Measurements from ENCODE around the gene MTA1. TPM values are rescaled to one million over a fixed set of nuclear protein-coding genes. Genes with fewer than 3 reads are reported as not detected.

Gene MTA1
- total and polyA plus RNA-seq, 4 donors: 16.9 to 111 (median 78.4) TPM

- H3K36me3 ChIP-seq (ENCODE audit: control insufficient read depth in 1 of 2, insufficient read depth in 2 of 2, low read length in 1 of 2): no peaks in the 10 kb centered on the region
- 2% methylated on average over 33 to 48 of the region's 48 CpGs for WGBS, 2 donors
- intact Hi-C loops (cut with DNase I): loop anchor here (10.0 kb wide), 2 partner anchors 393 to 1763 kb away; no protein-coding TSS in a partner anchor
- no peak for ATAC-seq (ENCODE audit: low FRiP score)
- H3K27me3 ChIP-seq (ENCODE audit: control insufficient read depth in 1 of 2, insufficient read depth in 2 of 2, low read length in 1 of 2): no peaks in the 10 kb centered on the region
- DNase-seq: peak in 1 of 2 donors; percentile 83
- no peaks in the 10 kb centered on the region for H3K4me1 ChIP-seq (ENCODE audit: control insufficient read depth in 1 of 2, insufficient read depth in 2 of 2, low read length in 2 of 2)
- H3K27ac ChIP-seq (ENCODE audit: low read depth in 1 of 2, low read length in 2 of 2): peak overlapping the region; percentile 7 to 33
- H3K9me3 ChIP-seq (ENCODE audit: control insufficient read depth, low read length): no peaks in the 10 kb centered on the region
- peak overlapping the region; percentile 14 to 27 for H3K4me3 ChIP-seq (ENCODE audit: low read length in 2 of 2)
Measured at GRCh38 chr14:105487449-105487985, 67.9 kb downstream of the MTA1 start.

GRCh38 chr14:105487986-105488777 is 68.6 kb downstream of the MTA1 start:
- H3K27ac ChIP-seq (ENCODE audit: low read depth in 1 of 2, low read length in 2 of 2): peak overlapping the region; percentile 7 to 33
- H3K4me1 ChIP-seq (ENCODE audit: control insufficient read depth in 1 of 2, insufficient read depth in 2 of 2, low read length in 2 of 2): no peaks in the 10 kb centered on the region
- H3K9me3 ChIP-seq (ENCODE audit: control insufficient read depth, low read length): no peaks in the 10 kb centered on the region
- intact Hi-C loops (cut with DNase I): loop anchor here (2.0 to 10.0 kb wide), 4 partner anchors 39 to 1763 kb away; no protein-coding TSS in a partner anchor
- 19 to 28% methylated on average over 22 to 26 of the region's 26 CpGs for WGBS, 2 donors
- DNase-seq (no peak), ATAC-seq (ENCODE audit: low FRiP score) (no peak)
- H3K4me3 ChIP-seq (ENCODE audit: low read length in 2 of 2): peak overlapping the region; percentile 14 to 27
- no peaks in the 10 kb centered on the region for H3K36me3 ChIP-seq (ENCODE audit: control insufficient read depth in 1 of 2, insufficient read depth in 2 of 2, low read length in 1 of 2)
- H3K27me3 ChIP-seq (ENCODE audit: control insufficient read depth in 1 of 2, insufficient read depth in 2 of 2, low read length in 1 of 2): no peaks in the 10 kb centered on the region

GRCh38 chr14:105488781-105489541 is 69.3 kb downstream of the MTA1 start:
- no peak for ATAC-seq (ENCODE audit: low FRiP score)
- intact Hi-C loops (cut with DNase I): loop anchor here (2.0 to 10.0 kb wide), 4 partner anchors 40 to 1764 kb away; no protein-coding TSS in a partner anchor
- Histone ChIP-seq H3K27ac (ENCODE audit: low read depth in 1 of 2, low read length in 2 of 2) (peak overlapping the region in 1 of 2 donors; percentile 37), H3K9me3 (ENCODE audit: control insufficient read depth, low read length) (no peaks in the 10 kb centered on the region), H3K4me1 (ENCODE audit: control insufficient read depth in 1 of 2, insufficient read depth in 2 of 2, low read length in 2 of 2) (no peaks in the 10 kb centered on the region), H3K27me3 (ENCODE audit: control insufficient read depth in 1 of 2, insufficient read depth in 2 of 2, low read length in 1 of 2) (no peaks in the 10 kb centered on the region), H3K36me3 (ENCODE audit: control insufficient read depth in 1 of 2, insufficient read depth in 2 of 2, low read length in 1 of 2) (no peaks in the 10 kb centered on the region), H3K4me3 (ENCODE audit: low read length in 2 of 2) (no peak overlapping the region)
- 25 to 33% methylated on average over 20 of the region's 20 CpGs for WGBS, 2 donors
- DNase-seq: peak in 1 of 2 donors; percentile 64

GRCh38 chr14:105489542-105490266 is 70.1 kb downstream of the MTA1 start:
- H3K4me3 ChIP-seq (ENCODE audit: low read length in 2 of 2): peak overlapping the region; percentile 15 to 30
- no peaks in the 10 kb centered on the region for H3K27me3 ChIP-seq (ENCODE audit: control insufficient read depth in 1 of 2, insufficient read depth in 2 of 2, low read length in 1 of 2)
- peak; percentile 19 for ATAC-seq (ENCODE audit: low FRiP score)
- H3K27ac ChIP-seq (ENCODE audit: low read depth in 1 of 2, low read length in 2 of 2): peak overlapping the region in 1 of 2 donors; percentile 87
- no peaks in the 10 kb centered on the region for H3K36me3 ChIP-seq (ENCODE audit: control insufficient read depth in 1 of 2, insufficient read depth in 2 of 2, low read length in 1 of 2)
- no peaks in the 10 kb centered on the region for H3K9me3 ChIP-seq (ENCODE audit: control insufficient read depth, low read length)
- no peaks in the 10 kb centered on the region for H3K4me1 ChIP-seq (ENCODE audit: control insufficient read depth in 1 of 2, insufficient read depth in 2 of 2, low read length in 2 of 2)
- peak; percentile 92 for DNase-seq
- intact Hi-C loops (cut with DNase I): loop anchor here (2.0 to 10.0 kb wide), 7 partner anchors 38 to 1765 kb away; partner anchors contain the start of genes BRF1 (in 1 of the 2) and TMEM121 (in 1 of the 2)
- 1 to 3% methylated on average over 39 to 44 of the region's 44 CpGs for WGBS, 2 donors

GRCh38 chr14:105490267-105490571 is 70.6 kb downstream of the MTA1 start:
- ATAC-seq (ENCODE audit: low FRiP score) (peak; percentile 0), DNase-seq (no peak)
- Histone ChIP-seq H3K9me3 (ENCODE audit: control insufficient read depth, low read length) (no peaks in the 10 kb centered on the region), H3K27ac (ENCODE audit: low read depth in 1 of 2, low read length in 2 of 2) (peak overlapping the region in 1 of 2 donors; percentile 87), H3K4me1 (ENCODE audit: control insufficient read depth in 1 of 2, insufficient read depth in 2 of 2, low read length in 2 of 2) (no peaks in the 10 kb centered on the region), H3K4me3 (ENCODE audit: low read length in 2 of 2) (peak overlapping the region; percentile 15 to 30), H3K36me3 (ENCODE audit: control insufficient read depth in 1 of 2, insufficient read depth in 2 of 2, low read length in 1 of 2) (no peaks in the 10 kb centered on the region), H3K27me3 (ENCODE audit: control insufficient read depth in 1 of 2, insufficient read depth in 2 of 2, low read length in 1 of 2) (no peaks in the 10 kb centered on the region)
- WGBS, 2 donors: 0% methylated on average over 20 to 33 of the region's 33 CpGs
- intact Hi-C loops (cut with DNase I): loop anchor here (2.0 to 5.0 kb wide), 4 partner anchors 37 to 188 kb away; partner anchors contain the start of genes BRF1 (in 1 of the 2) and TMEM121 (in 1 of the 2)

- no peaks in the 10 kb centered on the region for H3K4me1 ChIP-seq (ENCODE audit: control insufficient read depth in 1 of 2, insufficient read depth in 2 of 2, low read length in 2 of 2)
- DNase-seq (peak; percentile 99 to 100), ATAC-seq (ENCODE audit: low FRiP score) (peak; percentile 88)
- no peaks in the 10 kb centered on the region for H3K27me3 ChIP-seq (ENCODE audit: control insufficient read depth in 1 of 2, insufficient read depth in 2 of 2, low read length in 1 of 2)
- H3K36me3 ChIP-seq (ENCODE audit: control insufficient read depth in 1 of 2, insufficient read depth in 2 of 2, low read length in 1 of 2): no peaks in the 10 kb centered on the region
- intact Hi-C loops (cut with DNase I): loop anchor here (2.0 to 5.0 kb wide), 4 partner anchors 37 to 188 kb away; partner anchors contain the start of genes BRF1 (in 1 of the 2) and TMEM121 (in 1 of the 2)
- H3K4me3 ChIP-seq (ENCODE audit: low read length in 2 of 2): peak within 1 kb of the TSS; percentile 15 to 30
- H3K9me3 ChIP-seq (ENCODE audit: control insufficient read depth, low read length): no peaks in the 10 kb centered on the region
- WGBS, 2 donors: 0% methylated on average over 90 to 94 of the region's 94 CpGs
- H3K27ac ChIP-seq (ENCODE audit: low read depth in 1 of 2, low read length in 2 of 2): peak within 1 kb of the TSS in 1 of 2 donors; percentile 87
Measured at GRCh38 chr14:105490572-105491365, 71.1 kb downstream of the MTA1 start, which contains the start of gene TEDC1. TEDC1 (plus strand) TSS chr14:105491246; CDS start chr14:105491376, 130 bp downstream.

GRCh38 chr14:105491366-105491973 is 71.8 kb downstream of the MTA1 start:
- Histone ChIP-seq H3K9me3 (ENCODE audit: control insufficient read depth, low read length) (no peaks in the 10 kb centered on the region), H3K36me3 (ENCODE audit: control insufficient read depth in 1 of 2, insufficient read depth in 2 of 2, low read length in 1 of 2) (no peaks in the 10 kb centered on the region), H3K27me3 (ENCODE audit: control insufficient read depth in 1 of 2, insufficient read depth in 2 of 2, low read length in 1 of 2) (no peaks in the 10 kb centered on the region), H3K27ac (ENCODE audit: low read depth in 1 of 2, low read length in 2 of 2) (peak overlapping the region in 1 of 2 donors; percentile 2), H3K4me1 (ENCODE audit: control insufficient read depth in 1 of 2, insufficient read depth in 2 of 2, low read length in 2 of 2) (no peaks in the 10 kb centered on the region), H3K4me3 (ENCODE audit: low read length in 2 of 2) (peak overlapping the region; percentile 15 to 24)
- ATAC-seq (ENCODE audit: low FRiP score) (no peak), DNase-seq (peak; percentile 81 to 93)
- WGBS, 2 donors: 1 to 2% methylated on average over 46 to 53 of the region's 53 CpGs
- intact Hi-C loops (cut with DNase I): loop anchor here (2.0 to 5.0 kb wide), 4 partner anchors 36 to 189 kb away; partner anchors contain the start of genes BRF1 (in 1 of the 2) and TMEM121 (in 1 of the 2)

All from aorta (tissue), 5 donors.